GM18909 (cell line): ENCODE results near the gene TPX2.
A peak's percentile ranks its signal among the peaks of the same experiment; 100 is the strongest.
"Not testable (repeated sequence)": the region's sequence is repeated elsewhere in the genome, so short reads cannot be mapped to it uniquely, and the experiment has no call there.

Experiments
- ATAC-seq: cut with Tn5 transposase; IDR thresholded peaks from one replicate; pipeline ENCODE4 v1.9.1; 2021; ENCODE audit warnings: mild to moderate bottlenecking; ENCODE audit not compliant: unreplicated experiment, poor library complexity

Gene TPX2

DNA sequence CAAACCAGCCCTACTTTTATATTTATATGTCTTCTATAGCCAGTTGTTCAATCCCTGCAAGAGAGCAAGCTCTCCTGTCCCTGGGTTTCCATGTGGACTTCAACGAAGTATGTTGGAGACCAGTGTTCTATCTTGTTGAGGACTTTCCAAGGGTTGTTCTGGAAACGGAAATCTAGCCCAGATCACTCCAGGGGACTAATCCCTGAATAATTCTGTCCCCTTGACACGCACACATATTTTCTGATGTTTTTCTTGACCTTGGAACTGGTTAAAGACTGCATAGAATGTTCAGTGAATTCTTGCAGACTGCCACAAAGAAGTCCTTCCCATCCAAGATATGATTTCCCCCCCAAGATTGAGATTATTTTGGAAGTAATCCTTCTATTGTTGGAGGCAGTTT is 70.6 kb downstream of the TPX2 start:
- ATAC-seq, result no peak

DNA sequence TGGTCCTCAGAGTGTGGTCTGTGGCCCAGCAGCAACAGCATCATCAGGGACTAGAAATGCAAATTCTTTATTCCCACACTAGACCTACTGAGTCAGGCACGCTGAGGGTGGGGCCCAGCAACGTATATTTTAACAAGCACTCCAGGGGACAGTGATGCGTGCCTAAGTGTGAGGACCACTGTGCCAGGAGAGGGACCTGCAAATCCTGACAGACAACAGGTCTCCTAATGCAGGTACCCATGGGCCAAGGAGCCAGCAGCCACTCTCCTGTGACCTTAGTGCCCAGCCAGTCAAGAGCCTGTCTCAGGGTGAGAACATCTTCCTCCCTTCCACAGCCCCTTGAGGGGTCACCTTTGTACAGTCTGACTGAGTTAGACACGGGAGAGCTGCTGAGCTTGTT is 72.1 kb downstream of the TPX2 start:
- no peak for ATAC-seq

DNA sequence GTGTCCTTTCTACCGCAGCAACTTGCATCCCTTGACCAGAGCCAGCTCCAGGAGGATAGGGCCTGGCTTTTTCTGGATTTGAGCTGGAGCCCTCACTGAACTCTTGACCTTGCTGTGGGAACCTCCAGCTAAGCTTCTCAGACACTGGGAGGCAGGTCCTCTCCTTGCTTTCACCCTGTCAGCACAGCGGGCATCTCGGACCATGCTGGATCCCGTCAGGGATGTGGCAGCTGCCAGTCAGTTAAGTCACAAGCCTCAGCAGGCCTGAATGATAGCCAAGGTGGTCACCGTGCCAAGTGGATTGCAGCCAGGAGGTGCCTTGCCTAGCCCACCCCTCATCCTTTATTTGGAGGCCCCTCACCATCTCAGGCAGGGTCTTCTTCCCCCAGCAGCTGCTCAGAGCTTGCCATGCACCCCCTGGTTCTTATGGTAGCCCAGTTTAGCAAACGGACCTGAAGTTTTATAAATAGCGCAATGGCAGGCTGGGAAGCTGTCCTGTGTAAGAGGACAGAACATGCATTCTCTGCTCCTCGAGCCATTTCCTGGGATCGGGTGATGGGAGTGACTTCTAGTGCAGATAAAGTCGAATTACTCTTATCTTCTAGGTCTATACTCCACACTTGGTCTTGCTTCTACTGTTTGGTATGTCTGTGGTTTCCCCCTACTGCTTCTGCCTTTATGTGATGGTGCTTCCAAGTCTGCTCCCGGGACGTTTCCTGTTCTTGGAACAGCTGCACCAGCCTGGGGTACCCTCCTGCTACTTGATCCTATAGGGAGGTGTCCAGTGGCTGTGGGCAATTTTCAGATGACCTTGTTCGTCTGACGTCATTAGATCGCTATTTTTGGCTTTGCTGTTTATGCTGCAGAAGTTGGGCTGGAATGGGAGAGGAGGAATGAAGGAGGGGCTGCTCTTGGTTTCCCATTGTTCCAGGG is 73.0 kb downstream of the TPX2 start:
- ATAC-seq, result no peak

DNA sequence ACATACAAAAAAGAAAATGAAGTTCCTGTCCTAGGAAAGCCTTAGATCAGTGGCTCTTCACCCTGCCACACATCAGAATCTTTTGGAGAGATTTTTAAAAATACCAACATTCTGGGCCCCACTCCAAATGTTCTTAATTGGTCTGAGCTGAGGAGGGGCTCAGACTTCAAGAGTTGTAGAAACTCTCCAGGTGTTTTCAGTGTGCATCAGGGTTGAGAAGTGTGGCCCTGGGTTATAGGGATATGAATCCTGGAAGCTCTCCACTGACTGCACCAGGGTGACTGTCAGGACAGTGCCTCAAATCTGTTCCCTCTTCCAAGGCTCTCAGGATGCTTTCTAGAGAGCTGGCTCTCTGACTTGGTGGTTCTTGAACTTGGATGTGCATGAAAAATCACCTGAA is 74.5 kb downstream of the TPX2 start:
- no peak for ATAC-seq

DNA sequence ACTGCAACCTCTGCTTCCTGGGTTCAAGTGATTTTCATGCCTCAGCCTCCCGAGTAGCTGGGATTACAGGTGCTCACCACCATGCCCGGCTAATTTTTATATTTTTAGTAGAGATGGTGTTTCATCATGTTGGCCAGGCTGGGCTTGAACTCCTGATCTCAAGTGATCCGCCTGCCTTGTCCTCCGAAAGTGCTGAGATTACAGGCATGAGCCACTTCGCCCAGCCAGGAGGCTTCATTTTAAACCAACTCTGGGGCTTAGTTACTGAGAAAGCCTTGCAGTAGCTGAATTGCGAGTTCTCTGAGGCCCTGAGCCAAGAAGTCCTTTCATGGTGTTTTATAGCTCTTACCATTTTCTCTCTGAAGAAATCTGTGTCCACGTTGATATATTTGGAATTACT is 75.1 kb downstream of the TPX2 start:
- not testable (repeated sequence) for ATAC-seq

DNA sequence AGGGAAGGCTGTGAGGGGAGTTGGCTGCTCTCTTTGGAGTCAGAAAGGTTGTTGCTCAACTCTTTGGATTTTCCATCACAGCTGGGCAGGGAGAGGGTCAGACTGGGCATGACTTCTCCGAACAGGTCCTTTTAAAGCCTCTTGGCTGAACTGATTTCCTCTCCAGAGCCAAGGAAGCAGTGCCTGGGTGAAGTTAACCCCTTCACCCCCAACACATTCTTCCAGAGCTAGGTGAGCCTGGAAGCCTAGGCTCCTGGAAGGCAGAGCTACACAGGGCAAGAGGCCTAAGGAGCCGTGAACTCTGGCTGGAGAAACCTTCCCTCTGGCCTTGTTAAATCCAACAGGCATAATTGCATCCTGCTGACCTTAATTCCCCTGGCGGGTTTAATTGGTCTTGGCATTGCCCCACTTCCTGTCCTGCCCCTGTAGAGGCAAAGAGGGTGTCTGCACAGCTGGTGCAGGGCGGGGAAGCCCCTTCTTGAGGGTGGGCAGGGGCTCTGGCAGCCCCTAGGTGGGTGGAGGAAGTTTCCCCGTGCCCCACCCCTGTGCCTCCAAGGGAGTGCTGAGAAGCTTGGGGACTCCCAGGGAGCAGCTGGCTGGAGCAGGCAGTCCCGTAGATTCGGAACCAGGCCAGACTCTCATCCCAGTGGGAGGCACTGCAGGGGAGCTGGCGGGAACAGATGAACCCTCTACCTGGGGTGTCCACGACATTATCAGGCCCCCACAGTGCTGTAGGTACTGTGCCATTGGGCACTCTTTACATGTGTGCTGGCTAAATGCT is 76.5 kb downstream of the TPX2 start:
- ATAC-seq, result no peak

DNA sequence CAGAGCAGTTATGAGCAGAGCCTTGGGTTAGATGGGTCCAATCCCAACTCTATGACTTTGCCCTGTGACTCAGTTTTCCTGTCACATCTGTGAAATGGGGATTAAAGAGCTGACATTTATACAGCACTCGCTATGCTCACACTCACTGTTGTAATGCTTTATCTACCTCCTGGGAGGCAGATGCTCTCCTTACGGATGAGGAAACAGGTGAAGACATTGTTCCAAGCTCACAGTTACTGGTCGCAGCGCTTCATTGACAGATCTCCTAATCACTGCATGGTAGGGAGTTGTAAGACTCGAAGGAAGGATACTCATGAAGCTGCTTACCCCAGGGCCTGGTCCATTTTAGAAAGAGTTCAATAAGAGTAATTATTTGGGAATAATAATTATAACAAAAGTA is 77.1 kb downstream of the TPX2 start:
- no peak for ATAC-seq

DNA sequence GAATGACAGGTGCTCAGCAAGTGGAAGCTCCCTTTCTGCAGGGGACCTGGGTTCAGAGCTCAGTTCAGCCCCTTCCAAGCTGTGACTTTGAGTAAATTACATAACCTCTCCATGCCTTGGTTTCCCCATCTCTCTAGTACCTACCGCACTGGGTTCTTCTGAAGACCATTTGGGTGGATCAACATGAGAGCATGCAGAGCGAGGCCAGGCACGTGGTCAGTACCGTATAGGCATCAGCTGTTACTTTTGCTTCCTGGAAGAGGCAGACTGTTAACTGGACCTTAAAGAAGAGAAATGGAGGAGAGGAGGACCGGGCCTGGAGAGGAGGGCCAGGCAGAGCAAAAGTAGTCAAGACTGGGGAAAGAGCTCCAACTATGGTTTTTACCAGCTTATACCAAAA is 78.4 kb downstream of the TPX2 start:
- ATAC-seq, result no peak

DNA sequence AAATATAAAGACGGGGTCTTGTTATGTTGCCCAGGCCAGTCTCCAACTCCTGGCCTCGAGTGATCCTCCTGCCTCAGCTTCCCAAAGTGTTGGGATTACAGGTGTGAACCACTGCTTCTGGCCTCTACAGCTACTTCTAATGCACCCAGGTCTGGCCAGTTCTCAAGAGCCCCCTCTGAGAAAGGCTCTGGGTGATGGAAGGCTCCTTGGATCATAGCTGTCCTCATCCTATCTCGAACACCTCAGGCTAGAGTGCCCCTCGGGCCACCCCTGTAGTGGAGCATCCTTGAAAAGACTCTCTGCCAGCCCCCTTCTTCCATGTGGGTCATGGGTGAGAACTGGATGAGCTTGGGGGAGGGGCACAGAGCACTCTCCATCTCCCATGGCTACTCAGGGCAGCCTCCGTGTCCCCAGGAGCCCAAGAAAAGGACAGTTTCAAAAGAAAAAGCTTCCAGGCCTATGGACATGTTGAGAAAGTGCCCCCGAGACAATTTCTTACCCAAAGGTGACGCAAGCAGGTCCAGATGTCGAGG is 79.4 kb downstream of the TPX2 start:
- ATAC-seq, result no peak

DNA sequence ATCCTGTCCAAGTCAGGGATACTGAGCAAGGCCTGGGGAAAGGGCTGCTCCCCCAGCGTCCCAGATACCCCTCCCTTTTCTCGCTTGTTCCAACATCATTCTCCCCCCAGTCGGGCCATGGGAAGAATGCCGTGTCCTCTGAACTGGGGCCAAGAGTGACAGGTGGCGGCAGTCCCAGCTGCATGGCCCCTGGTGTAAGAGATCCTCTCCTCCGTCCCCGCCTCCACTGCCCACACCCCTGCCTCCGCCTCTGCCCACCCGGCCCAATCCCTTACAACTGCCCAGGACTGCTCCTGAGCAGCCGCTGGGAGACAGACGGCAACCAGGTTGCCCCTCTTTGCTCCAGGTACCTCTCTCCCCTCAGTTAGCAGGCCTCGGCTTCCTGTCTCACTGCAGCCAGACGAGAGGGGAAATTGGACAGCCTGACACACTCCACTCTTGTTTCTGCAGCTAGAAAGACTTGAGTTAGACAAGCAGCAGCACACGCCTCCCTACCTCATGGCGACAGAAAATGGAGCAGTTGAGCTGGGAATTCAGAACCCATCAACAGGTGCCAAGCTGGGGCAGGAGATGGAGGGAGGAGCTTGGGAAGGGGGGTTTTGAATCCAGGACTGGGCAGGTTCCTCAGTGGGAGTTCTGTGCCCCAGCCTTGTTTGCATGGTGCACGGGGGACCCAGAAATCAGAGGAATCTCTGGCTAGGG is 80.1 kb downstream of the TPX2 start, which contains the start of gene MYLK2:
Gene MYLK2 (plus strand): TSS at position 274 of the 702 bp plus-strand sequence. CDS start 225 bp downstream, at position 499.
- no peak for ATAC-seq

DNA sequence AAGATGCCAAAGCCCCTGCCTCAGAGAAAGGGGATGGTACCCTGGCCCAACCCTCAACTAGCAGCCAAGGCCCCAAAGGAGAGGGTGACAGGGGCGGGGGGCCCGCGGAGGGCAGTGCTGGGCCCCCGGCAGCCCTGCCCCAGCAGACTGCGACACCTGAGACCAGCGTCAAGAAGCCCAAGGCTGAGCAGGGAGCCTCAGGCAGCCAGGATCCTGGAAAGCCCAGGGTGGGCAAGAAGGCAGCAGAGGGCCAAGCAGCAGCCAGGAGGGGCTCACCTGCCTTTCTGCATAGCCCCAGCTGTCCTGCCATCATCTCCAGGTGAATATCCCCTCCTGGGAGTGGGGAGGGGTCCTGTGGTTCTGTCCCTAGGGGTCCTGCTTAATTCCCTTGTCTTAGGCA is 81.1 kb downstream of the TPX2 start:
- ATAC-seq, result no peak

DNA sequence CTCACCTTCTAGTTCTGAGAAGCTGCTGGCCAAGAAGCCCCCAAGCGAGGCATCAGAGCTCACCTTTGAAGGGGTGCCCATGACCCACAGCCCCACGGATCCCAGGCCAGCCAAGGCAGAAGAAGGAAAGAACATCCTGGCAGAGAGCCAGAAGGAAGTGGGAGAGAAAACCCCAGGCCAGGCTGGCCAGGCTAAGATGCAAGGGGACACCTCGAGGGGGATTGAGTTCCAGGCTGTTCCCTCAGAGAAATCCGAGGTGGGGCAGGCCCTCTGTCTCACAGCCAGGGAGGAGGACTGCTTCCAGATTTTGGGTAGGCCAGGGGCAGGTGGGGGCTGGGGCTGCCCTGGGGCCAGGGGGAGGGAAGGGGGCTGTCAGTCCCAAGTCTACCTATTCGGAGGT is 82.3 kb downstream of the TPX2 start:
- ATAC-seq, result no peak

DNA sequence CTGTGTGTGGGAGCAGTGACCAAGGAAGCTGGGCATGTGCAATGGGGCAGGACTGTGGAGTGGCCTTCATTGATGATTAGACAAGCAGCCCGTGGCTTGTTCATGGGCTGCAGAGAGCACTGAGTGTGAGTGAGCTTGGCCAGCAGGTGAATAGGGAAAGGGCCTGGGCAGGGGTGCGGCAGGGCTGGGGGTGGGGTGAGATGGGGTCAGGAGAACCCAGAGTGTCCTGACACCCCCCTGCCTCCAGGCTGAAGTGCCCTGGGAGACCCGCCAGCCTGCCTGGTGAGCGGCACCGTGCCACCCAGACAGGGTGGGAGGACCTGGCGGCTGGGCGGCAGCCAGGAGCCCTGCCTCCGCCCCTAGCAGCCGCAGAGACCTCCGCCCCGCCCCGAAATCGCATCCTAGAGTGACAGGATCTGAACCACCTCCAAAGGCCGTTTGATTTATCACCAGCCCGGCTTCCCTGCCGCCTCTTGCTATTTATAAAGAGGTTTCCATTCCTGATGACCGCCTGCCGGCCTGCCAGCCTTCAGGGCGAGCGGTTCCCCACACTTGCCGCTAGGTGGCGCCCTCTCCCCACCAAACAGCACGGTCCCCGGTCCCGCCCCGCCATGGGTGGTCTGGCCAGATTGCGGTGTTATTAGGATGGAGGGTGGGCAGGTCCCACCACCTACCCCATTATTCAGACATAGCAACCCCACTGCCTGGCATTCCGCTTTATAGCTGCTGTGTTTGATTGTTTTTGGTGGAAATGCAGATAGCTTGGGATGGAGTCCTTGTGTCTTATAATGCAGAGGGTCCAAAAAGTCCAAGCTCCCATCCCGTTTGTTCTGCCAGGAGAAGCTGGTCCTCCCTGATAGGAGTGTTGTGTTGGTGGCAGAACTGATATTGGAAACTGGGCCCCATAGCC is 83.6 kb downstream of the TPX2 start:
- peak; percentile 77 for ATAC-seq

DNA sequence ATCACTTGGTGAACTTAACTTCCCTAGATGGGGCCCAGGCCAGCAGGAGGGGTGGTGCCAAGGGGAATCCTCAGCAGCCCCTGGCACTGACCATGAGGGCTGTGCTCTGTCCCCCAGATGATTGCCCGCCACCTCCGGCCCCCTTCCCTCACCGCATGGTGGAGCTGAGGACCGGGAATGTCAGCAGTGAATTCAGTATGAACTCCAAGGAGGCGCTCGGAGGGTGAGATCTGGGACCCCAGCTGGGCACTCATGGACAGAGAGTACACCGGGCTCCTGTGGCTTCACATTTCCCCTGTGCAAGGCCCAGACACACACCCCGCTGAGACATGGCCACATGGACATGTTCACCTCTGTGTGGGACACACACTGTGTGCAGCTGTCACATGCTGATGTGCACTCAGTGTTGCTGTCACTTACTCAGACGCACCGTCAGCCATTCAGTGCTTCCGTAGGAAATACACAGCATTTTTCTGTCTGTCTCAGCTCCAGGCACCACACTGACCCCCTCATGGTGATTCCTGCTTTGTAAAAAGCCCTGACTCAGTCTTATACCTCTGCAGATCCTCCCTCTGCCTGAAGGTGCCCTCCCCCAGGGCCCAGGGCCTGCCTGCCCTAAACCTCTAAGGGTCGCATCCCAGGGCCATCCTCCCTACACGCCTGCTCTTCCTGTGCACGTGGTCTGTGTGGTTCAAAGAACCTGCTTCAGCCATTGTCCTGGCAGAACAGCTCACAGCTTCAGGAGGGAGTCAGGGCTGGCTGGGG is 84.5 kb downstream of the TPX2 start:
- ATAC-seq, result no peak

DNA sequence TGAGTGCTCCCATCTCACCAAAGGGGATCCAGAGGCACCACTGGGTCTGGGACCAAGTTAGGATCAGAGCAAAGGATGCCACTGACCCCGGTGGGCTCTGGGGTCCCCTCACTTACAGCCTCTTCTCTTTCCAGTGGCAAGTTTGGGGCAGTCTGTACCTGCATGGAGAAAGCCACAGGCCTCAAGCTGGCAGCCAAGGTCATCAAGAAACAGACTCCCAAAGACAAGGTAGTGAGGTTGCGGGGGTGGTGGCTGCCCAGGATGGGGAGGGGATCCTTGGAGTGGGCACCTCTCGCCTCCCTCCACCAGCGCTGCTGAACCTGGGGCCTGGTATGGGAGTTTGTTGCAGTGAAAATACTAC is 85.0 kb downstream of the TPX2 start:
- ATAC-seq, result no peak

DNA sequence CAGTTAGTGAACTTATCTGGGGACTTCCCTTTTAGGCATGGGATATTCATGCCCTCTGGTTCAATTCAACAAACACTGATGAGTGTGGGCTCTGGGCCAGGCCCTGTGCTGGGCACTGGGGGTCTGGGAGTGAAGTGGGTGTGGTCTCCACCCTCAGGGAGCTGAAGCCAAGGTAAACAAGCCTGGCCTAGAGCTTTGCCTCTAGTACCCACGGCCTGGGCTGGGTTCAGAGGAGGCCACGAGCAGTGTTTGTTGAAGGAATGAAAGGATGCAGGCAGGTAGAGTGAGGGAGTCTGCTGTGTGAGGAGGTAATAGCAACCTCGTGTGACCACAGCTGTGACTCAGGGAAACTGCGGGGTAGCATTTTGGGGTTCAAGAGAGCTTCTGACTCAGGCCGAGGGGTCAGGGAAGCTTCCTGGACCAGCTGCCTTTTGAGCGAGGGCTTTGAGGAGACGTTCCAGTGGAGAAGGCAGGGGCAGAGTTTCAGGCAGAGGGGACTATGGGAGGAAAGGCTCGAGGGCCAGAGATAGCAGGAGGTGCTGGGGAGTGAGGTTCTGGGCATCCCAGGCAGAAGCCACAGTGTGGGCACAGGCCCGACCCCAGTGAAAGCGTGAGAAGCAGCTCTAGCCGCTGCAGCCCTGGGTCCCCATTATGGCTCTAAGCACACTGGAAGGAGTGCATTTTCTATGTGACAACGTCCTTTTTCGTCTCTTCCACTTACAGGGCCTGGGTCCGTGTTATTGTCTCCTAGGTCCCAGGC is 85.6 kb downstream of the TPX2 start:
- ATAC-seq, result no peak

DNA sequence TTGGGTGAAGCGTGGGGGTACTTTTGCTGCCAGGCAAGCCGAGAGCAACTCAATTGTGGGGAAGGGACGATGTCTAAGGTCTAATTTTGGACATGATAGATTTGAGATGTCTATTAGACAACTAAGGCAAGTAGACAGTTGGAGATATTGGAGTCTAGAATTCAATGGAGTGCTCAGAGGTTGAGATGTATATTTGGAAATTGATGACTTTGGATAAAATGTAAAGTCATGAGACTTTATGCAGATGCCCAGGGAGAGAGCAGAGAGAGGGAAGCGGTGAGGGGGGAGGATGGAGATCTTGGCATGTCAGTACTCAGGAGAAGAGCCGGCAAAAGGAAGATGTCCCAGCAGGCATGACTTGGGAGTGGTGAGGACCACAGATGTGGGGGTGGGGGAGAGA is 87.0 kb downstream of the TPX2 start:
- no peak for ATAC-seq

DNA sequence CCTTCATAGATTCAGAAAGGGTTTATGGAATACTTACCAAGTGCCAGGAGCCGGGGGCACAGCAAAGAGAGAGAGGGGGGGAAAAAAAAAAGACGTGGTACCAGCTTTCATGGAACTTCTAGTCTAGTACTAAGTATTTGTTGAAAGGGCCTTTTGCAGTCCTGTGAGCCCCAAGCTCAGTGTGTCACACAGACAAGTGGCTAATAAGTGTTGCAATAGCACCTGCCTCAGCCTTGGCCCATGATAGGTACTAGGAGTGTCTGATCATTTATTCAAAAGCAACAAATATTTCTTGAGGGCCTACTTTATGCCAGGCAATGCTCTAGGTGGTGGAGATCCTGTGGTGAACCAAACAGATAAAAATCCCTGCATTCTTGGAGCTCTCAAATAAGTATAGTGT is 88.0 kb downstream of the TPX2 start:
- ATAC-seq, result no peak
